Skin epidermis (tissue), 12 donors: ENCODE measurements around the gene DLK1.

Experiments
- H3K27ac ChIP-seq, 21 experiments: fragments of 200-600 bp; sonication (generic) in 11 of 21; one replicate each; pipeline ENCODE4 v1.5.0; 2020; ENCODE audit warnings: mild to moderate bottlenecking in 3 of 21, inconsistent platforms in 2 of 21, moderate library complexity in 2 of 21
- H3K4me3 ChIP-seq, 7 experiments: fragments of 200-600 bp; sonication (generic) in 2 of 7; one replicate each; pipeline ENCODE4 v1.5.0; 2020; ENCODE audit warnings: inconsistent platforms in 2 of 7, mild to moderate bottlenecking in 2 of 7, moderate library complexity in 1 of 7

The DLK1 gene

DNA sequence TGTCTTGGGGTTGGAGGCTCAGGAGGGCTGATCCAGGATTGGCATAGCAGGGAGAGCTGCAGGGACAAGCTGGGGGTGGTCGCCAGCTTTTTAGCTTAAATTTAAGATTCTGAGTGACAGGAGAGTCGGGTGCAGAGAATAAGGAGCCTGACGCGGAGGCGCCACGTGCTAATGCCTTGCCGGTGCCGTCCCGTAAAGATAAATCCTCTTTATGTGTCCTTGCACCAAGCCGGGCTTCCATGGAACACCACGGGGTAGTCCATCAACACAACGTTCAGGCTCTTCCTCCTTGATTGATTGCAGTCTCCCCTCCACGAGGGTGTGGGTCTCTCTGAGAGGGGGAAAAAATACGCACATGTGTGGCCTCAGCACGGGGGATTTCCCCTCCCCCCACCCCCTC is 3.9 kb downstream of the DLK1 start:
- Histone ChIP-seq H3K4me3 (no peak overlapping the region), H3K27ac (no peak overlapping the region)

DNA sequence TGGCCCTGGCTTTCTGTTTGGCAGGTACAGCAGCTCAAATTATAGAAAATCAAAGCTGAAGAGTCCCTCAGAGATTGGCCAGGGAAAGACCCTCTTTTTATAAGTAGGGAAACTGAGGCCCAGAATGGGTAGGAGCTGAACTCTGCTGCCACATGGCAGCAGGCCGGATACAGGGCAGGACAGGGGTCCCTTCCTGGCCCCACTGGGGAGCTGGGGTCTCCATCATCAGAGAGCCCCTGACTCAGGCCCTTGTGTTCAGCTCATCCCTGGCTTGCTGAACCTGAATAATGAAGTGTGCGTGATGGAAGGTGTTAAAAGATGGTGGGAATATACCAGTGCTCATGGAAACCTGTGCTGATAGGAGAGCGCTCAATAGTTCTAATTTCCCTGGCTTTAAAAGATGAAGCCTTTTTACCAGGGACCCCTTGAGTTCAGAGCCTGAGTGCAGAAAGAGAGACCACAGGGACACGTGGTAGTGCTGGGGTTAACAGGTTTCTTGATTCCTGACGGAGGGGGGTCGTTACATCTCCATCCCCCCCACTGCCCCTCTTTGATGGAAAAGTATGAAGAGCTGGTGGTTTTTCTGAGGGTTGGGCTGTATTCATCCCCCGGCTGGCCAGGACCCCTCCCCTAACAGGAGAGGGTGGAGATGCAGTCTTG is 4.4 kb downstream of the DLK1 start:
- H3K4me3 ChIP-seq: no peak overlapping the region
- no peak overlapping the region for H3K27ac ChIP-seq

DNA sequence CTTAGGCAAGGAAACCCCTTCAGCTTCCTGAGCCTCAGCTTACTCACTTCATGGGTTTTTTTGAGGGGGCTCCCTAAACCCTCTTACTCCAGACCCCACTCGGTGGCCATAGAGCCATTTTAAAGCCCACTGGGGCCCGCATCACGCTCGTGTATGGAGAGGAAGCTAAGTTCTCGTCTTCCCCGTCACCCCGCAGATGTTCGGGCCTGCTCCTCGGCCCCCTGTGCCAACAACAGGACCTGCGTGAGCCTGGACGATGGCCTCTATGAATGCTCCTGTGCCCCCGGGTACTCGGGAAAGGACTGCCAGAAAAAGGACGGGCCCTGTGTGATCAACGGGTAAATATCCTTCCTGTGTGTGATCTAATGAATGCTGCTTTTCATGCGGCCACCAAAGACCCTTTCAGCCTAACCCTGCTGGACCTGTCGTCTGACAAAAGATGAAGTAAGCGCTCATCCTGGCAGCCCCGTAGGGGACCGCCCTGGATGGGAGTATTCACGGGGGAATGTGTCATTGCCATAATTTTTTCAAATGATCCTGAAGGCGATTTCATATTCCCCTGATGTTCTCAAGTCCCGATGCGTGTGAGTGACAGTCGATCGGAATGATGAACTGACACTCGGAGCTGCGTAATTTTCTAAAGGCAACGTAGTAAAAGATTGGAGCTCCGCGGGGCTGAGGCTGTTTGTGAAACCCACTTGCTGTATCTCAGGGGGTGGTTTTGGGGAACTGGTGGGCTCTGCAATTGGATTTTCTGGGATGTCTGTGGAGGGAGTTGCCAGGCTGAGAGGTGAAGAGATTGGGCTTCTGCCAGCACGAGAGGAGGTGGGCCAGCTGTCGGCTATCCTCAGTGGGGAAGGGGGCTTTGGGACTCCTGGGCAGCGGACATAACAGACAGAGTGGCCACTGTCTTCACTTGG is 5.4 kb downstream of the DLK1 start:
- Histone ChIP-seq H3K27ac (no peak overlapping the region), H3K4me3 (no peak overlapping the region)

DNA sequence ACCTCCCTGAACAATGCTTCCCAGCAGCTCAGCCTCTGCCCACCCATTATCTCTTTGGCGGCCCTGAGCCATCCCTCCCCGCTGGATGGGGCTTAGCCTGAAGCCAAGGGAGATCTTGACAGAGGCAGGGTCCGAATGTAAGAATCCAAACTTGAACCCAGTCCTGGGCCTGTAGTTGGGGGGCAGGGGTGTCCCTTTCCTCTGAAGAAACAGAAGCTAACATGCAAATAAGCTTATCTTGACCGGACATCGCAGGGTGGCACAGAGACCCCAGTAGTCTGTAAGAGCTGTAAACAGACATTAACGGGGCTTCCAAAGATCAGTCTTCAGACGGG is 6.0 kb downstream of the DLK1 start:
- Histone ChIP-seq H3K27ac (no peak overlapping the region), H3K4me3 (no peak overlapping the region)

DNA sequence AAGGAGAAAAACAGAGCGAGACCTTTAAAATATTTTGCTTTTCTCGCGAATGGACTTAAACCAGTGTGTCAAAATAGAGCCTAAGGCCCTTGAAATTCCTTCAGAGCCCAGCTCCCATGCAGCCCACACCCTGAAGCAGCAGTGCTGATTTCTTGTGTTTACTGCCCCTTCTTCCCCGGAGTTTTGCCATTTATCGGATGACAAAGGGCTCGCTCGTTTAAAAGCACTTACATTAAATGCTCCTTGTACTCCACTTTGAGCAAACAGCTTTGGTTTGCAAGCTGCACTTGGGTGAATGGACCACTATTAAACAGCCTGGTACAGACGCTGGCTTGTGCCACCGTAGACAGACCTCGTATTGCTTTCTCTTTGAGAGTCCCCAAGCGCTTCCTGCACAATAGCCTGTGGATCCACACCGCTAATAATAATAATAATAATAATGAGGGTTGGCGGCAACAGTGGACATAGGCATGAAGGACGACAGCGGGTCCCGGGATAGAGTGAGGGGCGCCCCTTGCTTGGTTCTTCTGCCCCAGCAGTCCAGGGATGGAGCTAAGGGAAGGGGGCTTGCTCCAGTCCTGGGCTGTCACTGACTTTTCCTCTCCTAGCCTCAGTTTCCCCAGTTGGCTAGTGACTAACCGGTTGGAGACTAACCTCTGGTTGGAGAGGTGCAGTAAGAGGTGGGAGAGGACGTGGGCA is 6.6 kb downstream of the DLK1 start:
- Histone ChIP-seq H3K4me3 (no peak overlapping the region), H3K27ac (no peak overlapping the region)

DNA sequence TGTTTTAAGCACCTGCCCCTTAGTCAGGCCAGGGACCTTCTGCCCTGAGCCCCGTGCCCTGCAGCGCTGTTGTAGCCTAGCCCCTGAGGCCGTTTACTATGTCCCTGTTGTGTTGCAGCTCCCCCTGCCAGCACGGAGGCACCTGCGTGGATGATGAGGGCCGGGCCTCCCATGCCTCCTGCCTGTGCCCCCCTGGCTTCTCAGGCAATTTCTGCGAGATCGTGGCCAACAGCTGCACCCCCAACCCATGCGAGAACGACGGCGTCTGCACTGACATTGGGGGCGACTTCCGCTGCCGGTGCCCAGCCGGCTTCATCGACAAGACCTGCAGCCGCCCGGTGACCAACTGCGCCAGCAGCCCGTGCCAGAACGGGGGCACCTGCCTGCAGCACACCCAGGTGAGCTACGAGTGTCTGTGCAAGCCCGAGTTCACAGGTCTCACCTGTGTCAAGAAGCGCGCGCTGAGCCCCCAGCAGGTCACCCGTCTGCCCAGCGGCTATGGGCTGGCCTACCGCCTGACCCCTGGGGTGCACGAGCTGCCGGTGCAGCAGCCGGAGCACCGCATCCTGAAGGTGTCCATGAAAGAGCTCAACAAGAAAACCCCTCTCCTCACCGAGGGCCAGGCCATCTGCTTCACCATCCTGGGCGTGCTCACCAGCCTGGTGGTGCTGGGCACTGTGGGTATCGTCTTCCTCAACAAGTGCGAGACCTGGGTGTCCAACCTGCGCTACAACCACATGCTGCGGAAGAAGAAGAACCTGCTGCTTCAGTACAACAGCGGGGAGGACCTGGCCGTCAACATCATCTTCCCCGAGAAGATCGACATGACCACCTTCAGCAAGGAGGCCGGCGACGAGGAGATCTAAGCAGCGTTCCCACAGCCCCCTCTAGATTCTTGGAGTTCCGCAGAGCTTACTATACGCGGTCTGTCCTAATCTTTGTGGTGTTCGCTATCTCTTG is 7.6 kb downstream of the DLK1 start:
- H3K27ac ChIP-seq: no peak overlapping the region
- H3K4me3 ChIP-seq: no peak overlapping the region

DNA sequence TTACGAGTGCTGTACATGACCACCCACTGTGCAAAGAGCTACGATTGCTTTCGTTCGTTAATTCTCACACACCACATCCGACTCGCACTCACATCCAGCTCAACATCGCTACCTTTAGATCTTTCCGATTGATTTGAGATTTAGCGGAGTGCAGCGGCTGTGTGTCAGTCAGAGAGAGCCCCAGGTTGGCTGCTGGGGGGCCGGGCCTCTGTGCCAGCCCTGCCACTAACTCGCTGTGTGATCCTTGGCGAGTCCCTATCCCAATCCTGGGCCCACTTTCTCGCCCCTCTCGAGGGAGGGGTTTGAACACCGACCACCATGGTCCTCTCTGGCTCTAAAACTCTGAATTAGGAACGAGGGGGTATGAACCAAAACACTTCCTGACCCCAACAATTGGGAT is 8.6 kb downstream of the DLK1 start:
- no peak overlapping the region for H3K4me3 ChIP-seq
- no peak overlapping the region for H3K27ac ChIP-seq

DNA sequence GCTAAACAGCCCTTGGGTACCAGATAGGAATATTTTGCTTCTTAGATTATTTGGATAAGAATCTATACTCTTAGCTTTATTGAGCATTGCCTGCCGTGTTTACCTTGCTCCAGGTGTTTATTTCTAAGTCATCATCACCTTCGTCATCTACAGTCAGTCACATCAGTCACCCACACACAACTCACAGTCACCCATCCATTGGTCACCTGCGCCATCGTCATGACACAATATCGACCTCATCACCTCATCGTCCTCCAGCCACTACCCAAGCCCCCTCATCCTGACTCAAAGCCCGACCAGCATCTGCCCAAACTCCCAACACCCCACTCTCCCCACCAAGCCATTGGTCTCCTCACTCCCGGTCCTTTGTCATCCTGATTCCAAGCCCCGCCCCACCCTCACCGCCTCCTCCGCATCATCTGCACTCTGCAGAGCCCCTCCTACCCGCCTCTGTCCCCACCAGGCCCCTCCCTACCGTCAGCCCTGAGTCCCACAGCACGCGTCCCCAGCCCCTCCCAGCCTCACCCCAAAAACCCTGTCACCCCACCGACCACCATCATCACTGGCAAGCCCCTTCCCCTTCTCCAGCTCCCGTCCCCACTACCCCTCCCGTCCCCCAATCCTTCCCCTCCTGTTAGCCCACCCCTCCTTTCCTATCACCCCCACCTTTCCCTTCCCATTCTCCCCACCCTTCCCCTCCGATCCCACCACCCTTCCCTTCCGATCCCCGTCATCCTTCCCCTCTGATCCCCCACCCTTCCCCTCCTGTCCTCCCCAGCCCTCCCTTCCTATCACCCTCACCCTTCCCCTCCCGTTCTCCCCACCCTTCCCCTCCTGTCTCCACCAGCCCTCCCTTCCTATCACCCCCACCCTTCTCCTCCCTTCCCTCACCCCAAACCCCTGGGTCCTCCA is 9.8 kb downstream of the DLK1 start:
- Histone ChIP-seq H3K27ac (no peak overlapping the region), H3K4me3 (no peak overlapping the region)

DNA sequence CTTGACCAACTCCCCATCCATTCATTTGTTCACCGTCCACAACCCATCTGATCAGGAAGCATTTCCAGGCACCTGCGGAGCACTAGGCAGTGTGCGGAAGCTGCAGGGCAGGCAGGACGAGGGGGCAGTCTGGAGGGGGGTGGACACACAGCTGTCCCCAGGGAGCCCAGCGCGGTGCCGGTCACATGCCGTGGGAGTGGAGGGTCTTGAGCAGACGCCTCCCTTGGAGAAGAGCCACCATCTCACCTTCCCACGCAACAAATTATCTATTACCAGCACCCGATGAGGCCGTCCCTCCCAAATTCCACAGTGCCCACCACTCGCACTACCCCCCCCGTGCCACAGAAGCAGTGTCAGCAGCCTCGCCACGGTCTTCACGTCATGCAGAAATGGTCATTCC is 10.8 kb downstream of the DLK1 start:
- H3K4me3 ChIP-seq: no peak overlapping the region
- no peak overlapping the region for H3K27ac ChIP-seq

DNA sequence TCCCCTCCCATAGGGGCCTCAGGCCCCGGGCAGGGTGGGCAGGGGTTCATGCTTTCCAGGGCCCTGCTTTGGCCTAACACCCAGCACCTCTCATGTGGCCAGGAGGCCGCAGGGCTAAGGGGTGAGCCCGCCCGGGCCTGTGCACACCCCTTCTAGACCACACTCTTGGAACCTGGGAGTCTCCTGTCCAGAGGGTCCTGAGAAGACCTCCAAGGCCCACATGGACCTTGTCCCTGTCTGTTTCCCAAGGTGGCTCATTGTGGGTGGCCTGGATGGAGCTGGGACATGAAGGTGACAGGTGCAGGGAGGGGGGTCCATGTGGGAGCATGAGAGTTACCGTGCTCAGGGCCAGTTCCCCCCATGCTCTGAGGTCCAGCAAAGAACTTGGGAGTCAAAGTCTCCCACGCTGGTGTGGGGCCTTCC is 11.6 kb downstream of the DLK1 start:
- H3K27ac ChIP-seq: no peak overlapping the region
- H3K4me3 ChIP-seq: no peak overlapping the region

DNA sequence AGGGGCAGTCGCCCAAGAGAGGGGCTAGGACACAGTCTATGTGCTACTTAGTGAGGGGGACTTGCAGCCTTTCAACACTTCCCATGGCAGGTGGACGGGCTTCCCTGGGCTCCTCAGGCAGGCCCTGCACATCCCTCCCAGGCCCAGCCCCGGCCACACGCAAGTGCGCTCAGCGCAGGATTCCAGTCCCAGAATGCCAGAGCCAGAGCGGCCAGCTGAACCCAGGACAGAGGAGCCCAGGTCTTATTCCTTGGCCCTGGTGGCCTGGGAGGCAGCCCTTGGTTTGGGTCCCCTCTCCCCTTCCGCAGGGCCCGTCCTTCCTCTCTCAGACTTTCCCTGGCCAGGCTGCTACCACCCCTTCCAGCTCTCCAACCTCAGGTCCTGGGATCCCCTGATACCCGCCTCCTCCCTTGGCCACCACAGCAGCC is 12.0 kb downstream of the DLK1 start:
- Histone ChIP-seq H3K4me3 (no peak overlapping the region), H3K27ac (no peak overlapping the region)

DNA sequence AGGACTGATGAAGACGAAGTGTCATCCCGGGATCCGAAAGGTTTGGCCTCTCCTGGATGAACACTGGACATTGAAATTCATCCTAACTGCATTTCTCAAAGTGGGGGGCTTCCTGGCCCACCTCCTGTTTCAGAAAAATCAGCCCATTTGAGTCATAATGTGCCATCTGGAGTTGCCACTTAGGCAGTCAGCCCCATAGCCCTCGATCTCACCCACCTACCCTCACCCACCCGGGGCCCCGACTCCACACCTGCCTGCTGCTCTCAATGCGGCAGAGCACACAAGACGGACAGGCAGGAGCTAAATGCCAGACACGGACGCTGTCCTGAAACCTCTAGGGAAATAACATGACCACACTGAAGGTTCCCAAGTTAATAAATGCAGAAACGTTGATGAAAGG is 12.6 kb downstream of the DLK1 start:
- H3K27ac ChIP-seq: no peak overlapping the region
- H3K4me3 ChIP-seq: no peak overlapping the region

DNA sequence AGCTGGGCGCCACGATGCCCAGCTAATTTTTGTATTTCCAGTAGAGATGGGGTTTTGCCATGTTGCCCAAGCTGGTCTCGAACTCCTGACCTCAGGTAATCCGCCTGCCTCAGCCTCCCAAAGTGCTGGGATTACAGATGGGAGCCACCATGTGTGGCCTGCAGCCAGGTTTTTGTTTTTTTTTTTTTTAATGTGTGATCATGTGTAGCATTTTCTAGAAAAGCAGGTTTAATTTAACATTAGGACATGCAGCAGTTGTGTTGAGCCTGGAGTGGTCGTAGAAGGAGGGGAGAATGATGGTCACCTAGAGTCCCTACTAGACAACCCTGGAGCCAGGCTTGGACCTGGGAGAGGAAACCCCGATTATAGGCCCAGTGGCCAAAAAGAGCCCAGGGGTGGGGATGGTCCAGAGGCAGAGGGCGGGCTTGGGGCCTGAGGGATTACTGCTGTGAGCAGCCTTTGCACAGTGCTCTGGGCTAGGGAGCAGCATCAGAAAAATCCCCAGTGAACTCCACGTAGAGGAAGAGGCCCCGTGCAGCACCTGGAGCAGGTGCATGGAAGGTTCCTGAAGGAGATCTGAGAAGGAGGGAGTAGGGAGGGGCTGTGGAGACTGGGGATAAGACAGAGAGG is 13.6 kb downstream of the DLK1 start:
- Histone ChIP-seq H3K4me3 (no peak overlapping the region), H3K27ac (no peak overlapping the region)

DNA sequence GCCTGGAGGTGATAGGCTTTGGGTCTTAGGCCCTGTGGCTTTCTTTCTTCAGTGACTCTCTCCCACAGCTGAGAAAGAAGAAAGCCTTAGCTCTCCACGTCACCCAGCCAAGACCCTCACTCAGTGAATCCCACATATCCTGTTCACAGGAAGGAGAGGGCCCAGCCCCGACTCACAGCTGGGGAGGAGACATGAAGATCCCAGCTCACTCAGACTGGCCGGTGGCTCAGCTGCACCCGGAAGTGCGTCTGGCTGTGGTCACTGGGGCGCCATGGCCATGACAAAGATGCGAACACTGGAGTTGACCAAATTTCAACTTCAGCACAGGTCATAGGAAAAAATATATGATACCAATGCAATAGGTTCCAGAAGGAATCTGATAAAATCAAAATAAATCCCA is 14.2 kb downstream of the DLK1 start:
- H3K4me3 ChIP-seq: no peak overlapping the region
- H3K27ac ChIP-seq: no peak overlapping the region

DNA sequence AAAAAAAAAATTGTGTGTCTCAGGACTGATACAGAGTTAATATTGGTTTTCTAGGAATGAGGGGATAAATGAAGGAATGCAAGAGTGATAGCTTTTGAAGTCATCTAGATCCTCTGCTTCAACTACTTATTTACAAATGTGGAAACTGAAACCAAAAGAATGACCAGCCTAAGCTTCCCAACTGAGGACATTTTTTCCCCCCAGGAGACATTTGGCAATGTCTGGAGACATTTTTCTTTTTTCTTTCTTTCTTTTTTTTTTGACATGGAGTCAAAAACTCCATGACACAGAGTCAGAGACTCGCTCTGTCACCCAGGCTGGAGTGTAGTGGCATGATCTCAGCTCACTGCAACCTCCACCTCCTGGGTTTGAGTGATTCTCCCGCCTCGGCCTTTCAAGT is 15.3 kb downstream of the DLK1 start:
- Histone ChIP-seq H3K27ac (no peak overlapping the region), H3K4me3 (no peak overlapping the region)

DNA sequence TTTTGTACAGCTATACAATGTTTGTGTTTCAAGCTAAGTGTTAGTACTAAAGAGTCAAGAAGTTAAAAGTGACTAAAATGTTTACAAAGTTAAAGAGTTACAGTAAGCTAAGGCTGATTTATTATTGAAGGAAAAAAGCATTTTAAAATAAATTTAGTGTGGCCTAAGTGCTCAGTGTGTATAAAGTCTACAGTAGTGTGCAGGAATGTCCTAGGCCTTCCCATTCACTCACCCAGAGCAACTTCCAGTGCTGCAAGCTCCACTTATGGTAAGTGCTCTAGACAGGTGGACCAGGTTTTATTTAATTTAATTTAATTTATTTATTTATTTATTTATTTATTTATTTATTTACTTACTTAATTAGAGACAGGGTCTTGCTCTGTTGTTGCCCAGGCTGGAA is 19.6 kb downstream of the DLK1 start:
- Histone ChIP-seq H3K4me3 (no peak overlapping the region), H3K27ac (no peak overlapping the region)

DNA sequence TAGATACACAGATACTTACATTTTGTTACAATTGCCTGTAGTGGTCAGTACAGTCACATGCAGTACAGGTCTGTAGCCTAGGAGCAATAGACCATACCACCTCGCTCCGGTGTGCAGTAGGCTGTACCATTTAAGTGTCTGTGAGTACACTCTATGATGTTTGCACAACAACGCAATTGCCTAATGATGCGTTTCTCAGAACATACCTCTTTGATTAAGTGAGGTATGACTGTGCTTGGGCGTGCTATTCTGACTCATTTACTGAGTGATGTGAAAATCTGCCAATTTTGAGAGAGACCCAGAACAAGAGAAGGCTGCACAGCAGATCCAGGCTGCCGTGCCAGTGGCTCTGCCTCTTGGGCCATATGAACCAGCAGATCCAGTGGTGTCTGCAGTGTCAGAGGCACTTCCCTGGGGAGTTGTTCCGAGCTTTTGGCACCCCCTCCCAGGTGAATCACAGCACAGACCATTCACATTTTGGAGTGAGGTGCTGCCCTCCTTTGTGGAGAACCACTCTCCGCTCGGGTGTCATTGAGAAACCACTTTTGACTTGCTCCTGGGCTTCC is 20.4 kb downstream of the DLK1 start:
- peak overlapping the region in 14 of 21 experiments; percentile 2 to 77 (median 46) for H3K27ac ChIP-seq
- H3K4me3 ChIP-seq: no peak overlapping the region

DNA sequence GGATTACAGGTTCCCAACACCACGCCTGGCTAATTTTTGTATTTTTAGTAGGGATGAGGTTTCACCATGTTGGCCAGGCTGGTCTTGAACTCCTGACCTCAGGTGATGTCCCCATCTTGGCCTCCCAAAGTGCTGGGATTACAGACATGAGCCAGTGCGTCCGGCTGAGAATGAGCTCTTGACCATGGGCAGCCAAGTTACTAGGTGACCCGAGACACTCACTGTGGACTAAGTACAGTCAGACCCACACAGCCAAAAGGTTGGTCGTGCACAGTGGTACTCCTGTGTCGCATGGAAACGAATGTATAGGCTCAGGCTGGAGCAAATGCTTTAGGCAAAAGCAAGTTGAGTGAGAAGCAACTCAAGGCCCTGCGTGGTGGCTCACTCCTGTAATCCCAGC is 21.0 kb downstream of the DLK1 start:
- Histone ChIP-seq H3K27ac (peak overlapping the region in 13 of 21 experiments; percentile 2 to 77 (median 48)), H3K4me3 (no peak overlapping the region)
